ENCODE measurements around the gene TMPRSS11E.

DNA sequence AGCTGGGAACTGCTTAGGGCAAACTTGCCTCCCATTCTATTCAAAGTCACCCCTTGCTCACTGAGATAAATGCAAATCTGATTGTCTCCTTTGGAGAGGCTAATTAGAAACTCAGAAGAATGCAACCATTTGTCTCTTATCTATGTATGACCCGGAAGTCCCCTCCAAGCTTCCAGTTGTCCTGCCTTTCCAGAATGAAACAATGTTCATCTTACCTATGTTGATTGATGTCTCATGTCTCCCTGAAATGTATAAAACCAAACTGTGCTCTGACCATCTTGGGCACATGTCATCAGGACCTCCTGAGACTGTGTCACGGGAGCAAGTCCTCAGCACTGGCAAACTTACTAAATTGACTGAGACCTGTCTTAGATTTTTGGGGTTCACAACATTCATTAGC, 37.1 kb upstream of the TMPRSS11E start:
- TF ChIP-seq, protein P1, sequence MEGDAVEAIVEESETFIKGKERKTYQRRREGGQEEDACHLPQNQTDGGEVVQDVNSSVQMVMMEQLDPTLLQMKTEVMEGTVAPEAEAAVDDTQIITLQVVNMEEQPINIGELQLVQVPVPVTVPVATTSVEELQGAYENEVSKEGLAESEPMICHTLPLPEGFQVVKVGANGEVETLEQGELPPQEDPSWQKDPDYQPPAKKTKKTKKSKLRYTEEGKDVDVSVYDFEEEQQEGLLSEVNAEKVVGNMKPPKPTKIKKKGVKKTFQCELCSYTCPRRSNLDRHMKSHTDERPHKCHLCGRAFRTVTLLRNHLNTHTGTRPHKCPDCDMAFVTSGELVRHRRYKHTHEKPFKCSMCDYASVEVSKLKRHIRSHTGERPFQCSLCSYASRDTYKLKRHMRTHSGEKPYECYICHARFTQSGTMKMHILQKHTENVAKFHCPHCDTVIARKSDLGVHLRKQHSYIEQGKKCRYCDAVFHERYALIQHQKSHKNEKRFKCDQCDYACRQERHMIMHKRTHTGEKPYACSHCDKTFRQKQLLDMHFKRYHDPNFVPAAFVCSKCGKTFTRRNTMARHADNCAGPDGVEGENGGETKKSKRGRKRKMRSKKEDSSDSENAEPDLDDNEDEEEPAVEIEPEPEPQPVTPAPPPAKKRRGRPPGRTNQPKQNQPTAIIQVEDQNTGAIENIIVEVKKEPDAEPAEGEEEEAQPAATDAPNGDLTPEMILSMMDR (IDR thresholded peaks at IDR 0.05 in 8 of 11, conservative IDR thresholded peaks at IDR 0.05 in 3 of 11) = no peak
- TF ChIP-seq POLR2A (IDR thresholded peaks at IDR 0.05) (no peak), POLR2AphosphoS5 (IDR thresholded peaks at IDR 0.05) (no peak)
